WTC11 (cell line): ENCODE measurements around the gene CAMK2A.

Experiments
- AFF4 ChIP-seq: sonication (generic); formaldehyde crosslinking; IDR thresholded peaks from 2 replicates; pipeline ENCODE4 v1.8.1; 2023; ENCODE audit warnings: mild to moderate bottlenecking, missing genetic modification reagents, borderline replicate concordance
- ELF4 ChIP-seq: sonication (generic); formaldehyde crosslinking; IDR thresholded peaks from 2 replicates; pipeline ENCODE4 v1.8.1; 2022; ENCODE audit warnings: low read depth, mild to moderate bottlenecking, moderate library complexity, missing genetic modification reagents
- ETV6 ChIP-seq: sonication (generic); formaldehyde crosslinking; IDR thresholded peaks from 2 replicates; pipeline ENCODE4 v1.8.1; 2022; ENCODE audit warnings: mild to moderate bottlenecking, missing genetic modification reagents
- NFYB ChIP-seq: sonication (generic); formaldehyde crosslinking; conservative IDR thresholded peaks from 2 replicates; pipeline ENCODE4 v1.8.0; 2022; ENCODE audit warnings: low read depth, missing genetic modification reagents
- USF1 ChIP-seq: sonication (generic); formaldehyde crosslinking; IDR thresholded peaks from 2 replicates; pipeline ENCODE4 v1.8.0; 2022; ENCODE audit warnings: mild to moderate bottlenecking, missing genetic modification reagents
- ZBTB21 ChIP-seq: sonication (generic); formaldehyde crosslinking; IDR thresholded peaks from 2 replicates; pipeline ENCODE4 v1.8.1; 2023; ENCODE audit warnings: mild to moderate bottlenecking, missing genetic modification reagents, borderline replicate concordance
- TF ChIP-seq, protein P1 (sequence below): fragments of 200-600 bp; IDR thresholded peaks from 2 replicates; pipeline ENCODE4 v1.8.0; 2022; ENCODE audit warnings: antibody characterized with exemption
- TF ChIP-seq, protein P2 (sequence below): sonication (generic); formaldehyde crosslinking; IDR thresholded peaks from 2 replicates; pipeline ENCODE4 v1.8.0; 2023; ENCODE audit warnings: missing genetic modification reagents

DNA sequence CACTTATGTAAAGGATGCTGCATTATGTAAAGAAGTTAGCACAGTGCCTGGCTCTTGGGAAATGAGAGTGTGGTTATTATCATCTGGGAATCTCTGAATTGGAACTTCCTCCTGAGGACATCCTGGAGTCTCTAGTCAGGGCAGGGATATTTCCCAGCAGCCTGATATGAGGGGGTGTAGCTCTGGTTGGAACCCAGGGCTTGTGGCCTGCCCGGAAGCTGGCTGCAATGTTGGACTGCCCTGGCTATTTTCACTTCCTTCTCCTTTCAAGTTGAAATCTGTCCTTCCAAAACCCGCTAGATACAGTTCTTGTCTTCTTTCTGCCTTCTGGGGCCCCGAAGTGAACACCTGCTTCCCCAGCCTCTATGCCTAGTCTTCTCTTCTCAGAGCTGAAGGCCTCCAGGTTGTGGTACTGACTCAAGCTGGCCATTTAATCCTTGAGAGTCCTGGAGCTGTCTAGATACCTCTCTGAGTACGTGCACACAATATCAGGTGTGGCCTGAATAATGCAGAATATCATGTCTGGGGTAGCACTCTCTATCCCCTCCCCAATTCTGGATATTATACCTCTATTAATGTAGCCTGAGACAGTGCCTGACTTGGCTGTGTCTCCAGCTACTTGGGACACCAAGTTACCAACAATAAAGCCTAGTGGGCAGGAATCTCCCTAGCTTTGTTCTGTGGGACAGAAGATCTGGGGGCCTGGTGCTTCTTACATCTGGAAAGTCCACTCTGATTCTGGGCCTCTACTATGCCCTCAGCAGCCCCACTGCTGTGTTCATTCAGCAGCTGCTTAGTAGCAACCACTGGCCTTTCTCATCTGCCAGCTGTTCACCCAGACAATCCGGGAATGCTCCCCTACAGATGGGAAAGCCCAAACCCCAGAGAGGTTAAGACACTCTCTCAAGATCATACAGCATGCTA, 54.7 kb downstream of the CAMK2A start:
- TF ChIP-seq, protein P1, sequence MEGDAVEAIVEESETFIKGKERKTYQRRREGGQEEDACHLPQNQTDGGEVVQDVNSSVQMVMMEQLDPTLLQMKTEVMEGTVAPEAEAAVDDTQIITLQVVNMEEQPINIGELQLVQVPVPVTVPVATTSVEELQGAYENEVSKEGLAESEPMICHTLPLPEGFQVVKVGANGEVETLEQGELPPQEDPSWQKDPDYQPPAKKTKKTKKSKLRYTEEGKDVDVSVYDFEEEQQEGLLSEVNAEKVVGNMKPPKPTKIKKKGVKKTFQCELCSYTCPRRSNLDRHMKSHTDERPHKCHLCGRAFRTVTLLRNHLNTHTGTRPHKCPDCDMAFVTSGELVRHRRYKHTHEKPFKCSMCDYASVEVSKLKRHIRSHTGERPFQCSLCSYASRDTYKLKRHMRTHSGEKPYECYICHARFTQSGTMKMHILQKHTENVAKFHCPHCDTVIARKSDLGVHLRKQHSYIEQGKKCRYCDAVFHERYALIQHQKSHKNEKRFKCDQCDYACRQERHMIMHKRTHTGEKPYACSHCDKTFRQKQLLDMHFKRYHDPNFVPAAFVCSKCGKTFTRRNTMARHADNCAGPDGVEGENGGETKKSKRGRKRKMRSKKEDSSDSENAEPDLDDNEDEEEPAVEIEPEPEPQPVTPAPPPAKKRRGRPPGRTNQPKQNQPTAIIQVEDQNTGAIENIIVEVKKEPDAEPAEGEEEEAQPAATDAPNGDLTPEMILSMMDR = no peak
- TF ChIP-seq USF1 (no peak), ETV6 (no peak), AFF4 (CRISPR knock-in tag) (no peak), ELF4 (CRISPR knock-in tag) (no peak), ZBTB21 (CRISPR knock-in tag) (no peak), NFYB (no peak)
- TF ChIP-seq, protein P2, sequence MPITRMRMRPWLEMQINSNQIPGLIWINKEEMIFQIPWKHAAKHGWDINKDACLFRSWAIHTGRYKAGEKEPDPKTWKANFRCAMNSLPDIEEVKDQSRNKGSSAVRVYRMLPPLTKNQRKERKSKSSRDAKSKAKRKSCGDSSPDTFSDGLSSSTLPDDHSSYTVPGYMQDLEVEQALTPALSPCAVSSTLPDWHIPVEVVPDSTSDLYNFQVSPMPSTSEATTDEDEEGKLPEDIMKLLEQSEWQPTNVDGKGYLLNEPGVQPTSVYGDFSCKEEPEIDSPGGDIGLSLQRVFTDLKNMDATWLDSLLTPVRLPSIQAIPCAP = no peak
